H9 (cell line): ENCODE results near the gene CLBA1. TPM values are rescaled to one million over a fixed set of nuclear protein-coding genes. Genes with fewer than 3 reads are reported as not detected.
"Not testable (repeated sequence)": the region's sequence is repeated elsewhere in the genome, so short reads cannot be mapped to it uniquely, and the experiment has no call there.

Experiments used
- DNase-seq: peaks from one replicate; pipeline ENCODE4 v3.0.0-alpha.2; 2017
- H2AFZ ChIP-seq: one replicate; pipeline ENCODE4 v1.6.1; 2013; ENCODE audit warnings: mild to moderate bottlenecking, low read length, control low read depth, moderate library complexity
- H2AK5ac ChIP-seq: 2 replicates; pipeline ENCODE4 v1.6.1; 2013; ENCODE audit warnings: low read length, control low read depth, mixed read lengths; ENCODE audit not compliant: insufficient read length
- H2BK120ac ChIP-seq: one replicate; pipeline ENCODE4 v1.6.1; 2013; ENCODE audit warnings: low read depth, mild to moderate bottlenecking, low read length, control low read depth, inconsistent platforms; ENCODE audit not compliant: poor library complexity, severe bottlenecking
- H2BK12ac ChIP-seq: 2 replicates; pipeline ENCODE4 v1.6.1; 2013; ENCODE audit warnings: low read length, control low read depth, mixed read lengths, low read depth; ENCODE audit not compliant: insufficient read length
- H2BK15ac ChIP-seq: 2 replicates; pipeline ENCODE4 v1.6.1; 2013; ENCODE audit warnings: low read depth, low read length, control low read depth
- H2BK20ac ChIP-seq: one replicate; pipeline ENCODE4 v1.6.1; 2013; ENCODE audit warnings: low read depth, mild to moderate bottlenecking, low read length, control low read depth, inconsistent platforms; ENCODE audit not compliant: poor library complexity, severe bottlenecking
- H2BK5ac ChIP-seq: 2 replicates; pipeline ENCODE4 v1.6.1; 2013; ENCODE audit warnings: low read length, control low read depth, mixed read lengths; ENCODE audit not compliant: insufficient read length
- H3K14ac ChIP-seq: 2 replicates; pipeline ENCODE4 v1.6.1; 2013; ENCODE audit warnings: low read length, control low read depth; ENCODE audit not compliant: insufficient read depth
- H3K18ac ChIP-seq: 2 replicates; pipeline ENCODE4 v1.6.1; 2013; ENCODE audit warnings: low read depth, mild to moderate bottlenecking, mixed read lengths, low read length, control low read depth; ENCODE audit not compliant: insufficient read length
- H3K23ac ChIP-seq: 2 replicates; pipeline ENCODE4 v1.6.1; 2013; ENCODE audit warnings: low read length, control low read depth, mixed read lengths, low read depth; ENCODE audit not compliant: insufficient read length
- H3K23me2 ChIP-seq: 2 replicates; pipeline ENCODE4 v1.6.1; 2013; ENCODE audit warnings: low read depth, mild to moderate bottlenecking, mixed read lengths, low read length, control low read depth; ENCODE audit not compliant: insufficient read length, poor library complexity, severe bottlenecking
- H3K27ac ChIP-seq: 2 replicates; pipeline ENCODE4 v1.5.1; 2013; ENCODE audit warnings: low read length, control low read depth, mixed read lengths, low read depth; ENCODE audit not compliant: insufficient read length
- H3K27me3 ChIP-seq: 2 replicates; pipeline ENCODE4 v1.6.1; 2013; ENCODE audit warnings: low read length, control low read depth, inconsistent platforms; ENCODE audit not compliant: insufficient read depth
- H3K4ac ChIP-seq: 2 replicates; pipeline ENCODE4 v1.6.1; 2013; ENCODE audit warnings: low read depth, mild to moderate bottlenecking, control low read depth, inconsistent platforms, low read length, moderate library complexity
- H3K4me1 ChIP-seq: 2 replicates; pipeline ENCODE4 v1.6.1; 2013; ENCODE audit warnings: low read length, control low read depth, inconsistent platforms; ENCODE audit not compliant: insufficient read depth
- H3K4me2 ChIP-seq: 2 replicates; pipeline ENCODE4 v1.6.1; 2013; ENCODE audit warnings: low read length, control low read depth, mixed read lengths; ENCODE audit not compliant: insufficient read length, insufficient read depth
- H3K56ac ChIP-seq: 2 replicates; pipeline ENCODE4 v1.6.1; 2013; ENCODE audit warnings: low read depth, mild to moderate bottlenecking, mixed read lengths, low read length, control low read depth; ENCODE audit not compliant: insufficient read length
- H3K79me1 ChIP-seq: 2 replicates; pipeline ENCODE4 v1.6.1; 2013; ENCODE audit warnings: low read depth, mild to moderate bottlenecking, moderate library complexity, low read length, control low read depth, inconsistent platforms; ENCODE audit not compliant: insufficient read depth, poor library complexity, severe bottlenecking
- H3K79me2 ChIP-seq: 2 replicates; pipeline ENCODE4 v1.6.1; 2013; ENCODE audit warnings: low read length, control low read depth, inconsistent platforms; ENCODE audit not compliant: insufficient read depth
- H3K9ac ChIP-seq: 2 replicates; pipeline ENCODE4 v1.6.1; 2013; ENCODE audit warnings: low read length, control low read depth, mixed read lengths; ENCODE audit not compliant: insufficient read length; ENCODE audit errors: extremely low read depth
- H3K9me3 ChIP-seq: one replicate; pipeline ENCODE4 v1.6.1; 2013; ENCODE audit warnings: low read depth, low read length, inconsistent platforms; ENCODE audit not compliant: control insufficient read depth
- H3T11ph ChIP-seq: one replicate; pipeline ENCODE4 v1.6.1; 2013; ENCODE audit warnings: mild to moderate bottlenecking, low read length, control low read depth, inconsistent platforms
- H4K20me1 ChIP-seq: one replicate; pipeline ENCODE4 v1.6.1; 2013; ENCODE audit not compliant: control insufficient read depth, insufficient read length, insufficient read depth
- H4K5ac ChIP-seq: 2 replicates; pipeline ENCODE4 v1.6.1; 2013; ENCODE audit warnings: low read depth, mild to moderate bottlenecking, mixed read lengths, low read length, control low read depth; ENCODE audit not compliant: insufficient read length
- H4K8ac ChIP-seq: replicated peaks from 2 replicates; pipeline ENCODE4 v1.6.1; 2013; ENCODE audit warnings: low read length, control low read depth, mixed read lengths, low read depth; ENCODE audit not compliant: insufficient read length
- H4K91ac ChIP-seq: 2 replicates; pipeline ENCODE4 v1.6.1; 2013; ENCODE audit warnings: low read depth, mild to moderate bottlenecking, moderate library complexity, mixed read lengths, low read length, control low read depth; ENCODE audit not compliant: insufficient read length
- H3K27ac Mint-ChIP-seq, 3 experiments: 2 replicates in 2 of 3; 3 replicates in 1 of 3; pipeline ENCODE4 v1.8.0; 2020 to 2021; ENCODE audit warnings: mixed read lengths in 3 of 3, mild to moderate bottlenecking in 1 of 3, moderate library complexity in 1 of 3
- H3K27me3 Mint-ChIP-seq: 2 replicates; pipeline ENCODE4 v1.8.0; 2021; ENCODE audit warnings: low read depth, mild to moderate bottlenecking, moderate library complexity, mixed read lengths
- H3K36me3 Mint-ChIP-seq, 3 experiments: 2 replicates in 2 of 3; 3 replicates in 1 of 3; pipeline ENCODE4 v1.8.0; 2020 to 2021; ENCODE audit warnings: low read depth in 3 of 3, mixed read lengths in 3 of 3; ENCODE audit not compliant: insufficient read depth in 1 of 3
- H3K4me1 Mint-ChIP-seq, 2 experiments: 2 replicates each; pipeline ENCODE4 v1.8.0; 2020; ENCODE audit warnings: mixed read lengths in 2 of 2
- H3K4me3 Mint-ChIP-seq, 2 experiments: 2 replicates in 1 of 2; 3 replicates in 1 of 2; pipeline ENCODE4 v1.8.0; 2020 to 2021; ENCODE audit warnings: mild to moderate bottlenecking in 2 of 2, mixed read lengths in 2 of 2, moderate library complexity in 1 of 2
- H3K9me3 Mint-ChIP-seq, 2 experiments: 2 replicates in 1 of 2; 3 replicates in 1 of 2; pipeline ENCODE4 v1.8.0; 2020; ENCODE audit warnings: mild to moderate bottlenecking in 2 of 2, mixed read lengths in 2 of 2, moderate library complexity in 1 of 2
- WGBS: extraction: QIAGEN DNeasy Blood & Tissue Kit; methylation state at CpG from one replicate; pipeline ENCODE4 v1.1.7; 2013; ENCODE audit warnings: missing lambda C conversion rate, low lambda C conversion rate, mixed read lengths; ENCODE audit not compliant: insufficient read length; ENCODE audit errors: extremely low coverage; 5-methylcytosine and 5-hydroxymethylcytosine counted together
- total RNA-seq: library from RNA; stranded (reverse); gene quantifications from 2 replicates; pipeline ENCODE4 v1.2.1, GENCODE V29; 2021

The CLBA1 gene
- total RNA-seq, 1 experiment from 2014 or later, result 2.4 TPM

- H2BK12ac ChIP-seq, H3K56ac ChIP-seq, H3K9ac ChIP-seq, DNase-seq, H3K4me2 ChIP-seq, H3K23me2 ChIP-seq, H2BK5ac ChIP-seq, H2BK20ac ChIP-seq, H3K79me2 ChIP-seq, H3K4ac ChIP-seq, H3K4me1 ChIP-seq, H3K36me3 Mint-ChIP-seq, H3K23ac ChIP-seq, H4K8ac ChIP-seq, H4K5ac ChIP-seq, H3K4me1 Mint-ChIP-seq, H3K18ac ChIP-seq, H2BK15ac ChIP-seq, H3T11ph ChIP-seq, H4K91ac ChIP-seq, H2AK5ac ChIP-seq, H3K27me3 ChIP-seq, H3K4me3 Mint-ChIP-seq, H3K27ac Mint-ChIP-seq, H3K79me1 ChIP-seq, H2BK120ac ChIP-seq, H3K14ac ChIP-seq, H4K20me1 ChIP-seq, H3K9me3 ChIP-seq, H3K27ac ChIP-seq, H2AFZ ChIP-seq: not testable (repeated sequence)
- WGBS, result no CpG with 5 or more reads among the region's 28 CpGs
- peaks cover 11% of the 10 kb centered on the region for H3K27me3 Mint-ChIP-seq
- H3K9me3 Mint-ChIP-seq, result peaks cover 0 to 22% of the 10 kb centered on the region in 2 experiments; a peak in 2 of 5 replicates
Measured at GRCh38 chr14:104951863-104952657, 33.5 kb upstream of the CLBA1 start.
